Fibroblast of mammary gland (primary cell): ENCODE data around the gene LRP1B.

ENCODE experiments used
- DNase-seq: peaks from one replicate; pipeline ENCODE4 v3.0.0-alpha.2; 2010; ENCODE audit warnings: low read depth
- H3K4me3 ChIP-seq: 2 replicates; pipeline ENCODE4 v1.5.1; 2011; ENCODE audit warnings: low read depth, mild to moderate bottlenecking, low read length, moderate library complexity; ENCODE audit not compliant: control insufficient read depth
- TF ChIP-seq, protein P1 (sequence below): conservative IDR thresholded peaks from 2 replicates; pipeline ENCODE4 v1.5.1; 2011; ENCODE audit warnings: low read depth, low read length, inconsistent platforms; ENCODE audit not compliant: control insufficient read depth, insufficient read depth

LRP1B gene

DNA sequence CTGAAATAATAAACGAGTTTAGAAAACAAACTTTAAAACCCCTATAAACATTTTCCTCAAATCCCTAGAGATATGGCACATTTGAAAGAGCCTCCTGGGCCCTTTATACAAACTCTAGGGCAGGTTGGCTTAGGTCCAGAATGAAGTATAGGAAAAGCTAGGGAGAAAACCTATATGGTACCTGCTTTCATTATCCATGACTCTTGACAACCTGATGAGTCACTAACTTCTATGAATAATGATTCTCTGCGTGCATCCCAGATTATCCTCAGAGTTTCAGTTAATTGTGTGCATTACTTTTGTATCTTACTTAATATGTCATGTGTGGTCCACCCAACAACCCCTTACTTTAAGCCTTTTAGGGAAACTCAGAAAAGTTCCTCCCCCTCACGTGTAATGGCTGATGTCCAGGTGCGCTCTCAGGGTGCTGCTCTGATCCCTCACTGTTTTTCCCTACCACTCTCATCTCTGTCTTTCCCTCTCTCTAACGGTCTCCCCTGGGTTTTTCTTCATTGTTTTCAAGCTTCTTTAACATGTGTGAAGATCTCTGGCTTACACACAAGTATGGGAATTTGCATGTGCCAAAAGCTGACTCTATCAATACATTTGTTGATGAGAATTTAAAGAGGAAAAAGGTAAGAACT, 78.5 kb downstream of the LRP1B start:
- no peak for DNase-seq
- no peak overlapping the region for H3K4me3 ChIP-seq
- TF ChIP-seq, protein P1, sequence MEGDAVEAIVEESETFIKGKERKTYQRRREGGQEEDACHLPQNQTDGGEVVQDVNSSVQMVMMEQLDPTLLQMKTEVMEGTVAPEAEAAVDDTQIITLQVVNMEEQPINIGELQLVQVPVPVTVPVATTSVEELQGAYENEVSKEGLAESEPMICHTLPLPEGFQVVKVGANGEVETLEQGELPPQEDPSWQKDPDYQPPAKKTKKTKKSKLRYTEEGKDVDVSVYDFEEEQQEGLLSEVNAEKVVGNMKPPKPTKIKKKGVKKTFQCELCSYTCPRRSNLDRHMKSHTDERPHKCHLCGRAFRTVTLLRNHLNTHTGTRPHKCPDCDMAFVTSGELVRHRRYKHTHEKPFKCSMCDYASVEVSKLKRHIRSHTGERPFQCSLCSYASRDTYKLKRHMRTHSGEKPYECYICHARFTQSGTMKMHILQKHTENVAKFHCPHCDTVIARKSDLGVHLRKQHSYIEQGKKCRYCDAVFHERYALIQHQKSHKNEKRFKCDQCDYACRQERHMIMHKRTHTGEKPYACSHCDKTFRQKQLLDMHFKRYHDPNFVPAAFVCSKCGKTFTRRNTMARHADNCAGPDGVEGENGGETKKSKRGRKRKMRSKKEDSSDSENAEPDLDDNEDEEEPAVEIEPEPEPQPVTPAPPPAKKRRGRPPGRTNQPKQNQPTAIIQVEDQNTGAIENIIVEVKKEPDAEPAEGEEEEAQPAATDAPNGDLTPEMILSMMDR: no peak

DNA sequence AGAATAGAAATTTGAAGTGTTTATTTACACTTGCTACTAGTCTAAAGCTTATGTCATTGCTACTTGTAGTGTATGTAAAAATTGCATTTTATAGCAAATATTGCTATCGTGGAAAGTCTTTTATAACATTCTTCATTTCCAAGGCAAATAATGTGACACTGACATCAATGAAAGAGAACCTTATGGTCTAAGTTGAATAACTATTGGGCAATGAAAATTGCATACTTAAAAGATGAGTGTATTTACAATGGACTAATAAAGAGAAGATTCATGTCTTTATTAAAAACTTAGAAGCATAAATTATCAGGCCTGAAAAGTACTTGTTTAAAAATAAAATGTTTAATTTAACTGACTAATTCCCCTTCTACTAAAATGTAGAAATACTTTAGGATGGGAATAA, 82.2 kb downstream of the LRP1B start:
- no peak overlapping the region for H3K4me3 ChIP-seq
- no peak for DNase-seq
- TF ChIP-seq, protein P1: no peak

DNA sequence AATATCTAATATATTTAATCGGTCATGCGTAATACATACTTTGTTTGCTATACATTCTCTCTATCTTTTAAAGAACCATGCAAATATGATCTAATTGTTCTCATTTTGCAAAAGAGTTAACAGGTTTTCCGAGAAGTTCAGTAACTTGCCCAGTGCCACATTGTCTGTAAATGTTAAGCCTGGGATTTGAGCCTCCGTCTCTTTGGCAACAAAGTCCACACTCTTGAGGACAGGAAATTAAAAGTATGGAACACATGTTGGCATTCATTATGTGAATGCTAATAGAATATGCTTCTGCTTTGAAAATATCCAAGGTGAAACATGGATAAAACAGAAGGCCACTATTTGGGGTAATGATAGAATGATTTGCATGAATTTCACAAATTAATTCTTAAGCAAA, 85.2 kb downstream of the LRP1B start:
- TF ChIP-seq, protein P1: no peak
- DNase-seq: no peak
- no peak overlapping the region for H3K4me3 ChIP-seq

DNA sequence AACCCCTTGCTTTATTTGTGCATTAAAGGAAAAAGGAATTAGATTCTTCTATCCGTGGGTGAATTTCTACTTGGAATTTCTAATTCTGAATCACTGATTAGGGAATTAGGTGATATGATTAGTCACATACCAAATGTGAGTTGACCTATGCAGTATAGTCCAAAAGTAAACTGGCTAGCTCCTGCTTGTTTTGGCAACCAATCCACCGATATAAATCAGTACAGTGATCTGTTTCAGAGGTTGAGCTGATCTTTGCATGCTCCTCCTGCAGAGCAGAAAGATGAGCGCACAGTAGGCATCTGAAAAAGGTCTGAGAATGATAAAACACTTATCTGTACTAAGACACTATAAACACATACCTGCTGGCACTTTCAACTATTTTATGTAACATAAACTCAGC, 86.6 kb downstream of the LRP1B start:
- TF ChIP-seq, protein P1: no peak
- peak; percentile 15 for DNase-seq
- H3K4me3 ChIP-seq: no peak overlapping the region

DNA sequence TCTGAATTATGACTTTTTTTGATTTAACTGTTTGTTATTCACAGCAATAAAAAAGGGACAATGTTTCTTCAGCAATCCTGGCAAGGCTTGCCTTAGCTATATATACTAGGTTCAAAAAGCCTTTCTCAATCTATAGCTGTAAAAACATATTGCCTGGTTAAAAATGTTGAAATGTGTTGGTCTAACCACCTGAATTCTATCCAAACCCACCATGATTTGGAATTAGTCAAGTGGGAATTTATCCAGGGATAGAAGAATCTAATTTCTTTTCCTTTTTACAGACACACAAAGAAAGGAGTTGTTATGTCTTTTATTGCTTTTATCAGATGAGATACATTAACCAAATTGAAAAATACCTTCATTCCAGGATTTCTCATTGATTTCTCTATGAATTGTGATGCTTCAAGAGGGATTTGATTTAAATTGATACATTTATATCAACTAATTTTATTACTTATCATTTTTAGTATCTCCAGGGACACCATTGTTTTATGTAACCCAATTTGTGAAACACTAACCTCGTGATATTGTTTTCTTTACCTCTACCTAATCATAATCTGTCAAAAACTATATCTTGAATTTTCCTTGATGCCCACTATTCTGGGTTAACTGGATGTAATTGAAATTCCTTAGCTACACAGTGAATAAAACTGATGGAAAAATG, 88.1 kb downstream of the LRP1B start:
- peak; percentile 9 for DNase-seq
- TF ChIP-seq, protein P1: no peak
- no peak overlapping the region for H3K4me3 ChIP-seq

DNA sequence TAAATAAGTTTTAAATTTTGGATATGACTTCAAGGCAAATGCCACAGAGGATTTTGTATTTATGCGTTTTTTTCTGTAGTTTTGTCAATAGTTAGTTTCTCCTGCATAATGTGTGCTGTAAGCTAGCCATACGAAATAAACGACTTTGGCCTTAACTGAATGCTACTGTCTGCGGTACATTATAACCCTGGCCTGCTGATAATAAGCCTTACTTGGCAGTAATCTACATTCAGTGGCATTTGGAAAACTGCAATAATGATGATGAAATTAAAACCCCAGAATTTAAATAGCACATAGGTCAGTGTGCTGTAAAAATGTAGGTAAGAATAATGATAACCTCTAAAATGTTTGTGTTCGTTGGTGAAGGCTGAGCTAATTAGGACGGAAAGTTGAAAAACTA, 88.8 kb downstream of the LRP1B start:
- TF ChIP-seq, protein P1: no peak
- no peak overlapping the region for H3K4me3 ChIP-seq
- DNase-seq: no peak
